HepG2 (cell line): ENCODE data around the gene IPMK. TPM values are rescaled to one million over a fixed set of nuclear protein-coding genes. Genes with fewer than 3 reads are reported as not detected.

Experiments used
- ATAC-seq: fragments of 200-7000 bp; cut with Tn5 transposase; 3 replicates; pipeline ENCODE4 v1.9.1; 2020; ENCODE audit warnings: mild to moderate bottlenecking, moderate library complexity
- BruUV-seq: library from RNA; stranded (reverse); fragments of 400-500 nt; replicated peaks from 2 replicates; lab custom pipeline; 2021; lab: Mats Ljungman, UMichigan
- CTCF ChIA-PET: fragments of 300-600 bp; formaldehyde crosslinking; extraction: SDS; loops from one replicate; lab custom pipeline; 2021; ENCODE audit warnings: low total read pairs, inconsistent platforms, low intra/inter-chr PET ratio; lab: Yijun Ruan, JAX
- POLR2A ChIA-PET: fragments of 350-600 bp; sonication (Branson Sonifier 250); formaldehyde crosslinking; loops from one replicate; lab custom pipeline; 2020; ENCODE audit warnings: antibody characterized with exemption, inconsistent platforms; lab: Yijun Ruan, JAX
- DNase-seq: peaks from one replicate; pipeline ENCODE4 v3.0.0-alpha.2; 2015; ENCODE audit warnings: low spot score
- FAIRE-seq: peaks from 3 replicates; lab custom pipeline; 2011; peaks lifted over from hg19 to GRCh38; lab: Jason Lieb, UNC
- H2AFZ ChIP-seq: one replicate; pipeline ENCODE4 v1.6.1; 2011; ENCODE audit warnings: low read length, inconsistent platforms
- H3K27ac ChIP-seq: fragments of 300-600 bp; 3 replicates; pipeline ENCODE4 v1.8.0; 2011; ENCODE audit warnings: mixed run types, mild to moderate bottlenecking, mixed read lengths, low read length, inconsistent platforms; ENCODE audit not compliant: insufficient read depth; ENCODE audit errors: extremely low read length
- H3K27me3 ChIP-seq, 2 experiments: fragments of 200-600 bp in 1 of 2; 2 replicates in 1 of 2; 3 replicates in 1 of 2; pipeline versions ENCODE4 v1.6.0 to v1.8.0; 2011; ENCODE audit warnings: low read length in 2 of 2, mild to moderate bottlenecking in 2 of 2, moderate library complexity in 2 of 2, inconsistent platforms in 1 of 2; ENCODE audit not compliant: insufficient read depth in 2 of 2, control insufficient read depth in 1 of 2
- H3K36me3 ChIP-seq, 2 experiments: fragments of 200-600 bp in 1 of 2; replicated peaks in 1 of 2; 2 replicates in 1 of 2; 3 replicates in 1 of 2; pipeline versions ENCODE4 v1.5.1 to v1.8.0; 2011; ENCODE audit warnings: low read length in 2 of 2, inconsistent platforms in 1 of 2; ENCODE audit not compliant: insufficient read depth in 2 of 2, control insufficient read depth in 1 of 2
- H3K4me1 ChIP-seq: 2 replicates; pipeline ENCODE4 v1.5.1; 2012; ENCODE audit warnings: low read length, inconsistent platforms; ENCODE audit not compliant: insufficient read depth
- H3K4me2 ChIP-seq: 2 replicates; pipeline ENCODE4 v1.6.0; 2011; ENCODE audit warnings: low read depth, low read length, inconsistent platforms
- H3K4me3 ChIP-seq, 3 experiments: fragments of 200-600 bp in 1 of 3; sonication (generic), shearing (Covaris generic) in 1 of 3; replicated peaks in 1 of 3; 2 replicates each; pipeline ENCODE4 v1.5.1; 2011 to 2016; ENCODE audit warnings: low read length in 3 of 3, inconsistent platforms in 2 of 3, low read depth in 2 of 3, mild to moderate bottlenecking in 2 of 3, control low read depth in 1 of 3, mixed read lengths in 1 of 3; ENCODE audit not compliant: insufficient read depth in 1 of 3
- H3K79me2 ChIP-seq: one replicate; pipeline ENCODE4 v1.6.1; 2011; ENCODE audit warnings: low read length, inconsistent platforms; ENCODE audit not compliant: insufficient read depth
- H3K9ac ChIP-seq: 2 replicates; pipeline ENCODE4 v1.6.0; 2011; ENCODE audit warnings: mild to moderate bottlenecking, low read depth, low read length, inconsistent platforms; ENCODE audit not compliant: insufficient read depth
- H3K9me3 ChIP-seq: 2 replicates; pipeline ENCODE4 v1.5.1; 2012; ENCODE audit warnings: mild to moderate bottlenecking, low read length
- H4K20me1 ChIP-seq: 2 replicates; pipeline ENCODE4 v1.6.0; 2011; ENCODE audit warnings: inconsistent platforms, mild to moderate bottlenecking, low read length, moderate library complexity; ENCODE audit not compliant: insufficient read depth
- ATF5 ChIP-seq: sonication (generic); formaldehyde crosslinking; IDR thresholded peaks from 2 replicates; pipeline ENCODE4 v1.4.0; 2020; ENCODE audit warnings: mild to moderate bottlenecking, low read depth, missing genetic modification reagents
- BCL3 ChIP-seq: sonication (generic); formaldehyde crosslinking; IDR thresholded peaks from 2 replicates; pipeline ENCODE4 v1.5.1; 2020; ENCODE audit warnings: mild to moderate bottlenecking, missing genetic modification reagents, moderate library complexity
- CREM ChIP-seq, 2 experiments: sonication (generic) in 1 of 2; formaldehyde crosslinking in 1 of 2; IDR thresholded peaks; 2 replicates each; pipeline versions ENCODE4 v1.4.0 to v1.6.1; 2016 to 2020; ENCODE audit warnings: antibody characterized with exemption in 1 of 2, mild to moderate bottlenecking in 1 of 2, missing genetic modification reagents in 1 of 2
- FOSL1 ChIP-seq: sonication (generic); formaldehyde crosslinking; IDR thresholded peaks from 2 replicates; pipeline ENCODE4 v1.9.0; 2021; ENCODE audit warnings: missing genetic modification reagents, borderline replicate concordance
- GABPB1 ChIP-seq: IDR thresholded peaks from 2 replicates; pipeline ENCODE4 v1.6.1; 2016; ENCODE audit warnings: mild to moderate bottlenecking, missing genetic modification reagents, moderate library complexity, missing compliant biosample characterization
- GATAD2A ChIP-seq: IDR thresholded peaks from 2 replicates; pipeline ENCODE4 v1.6.1; 2016
- HMG20B ChIP-seq: conservative IDR thresholded peaks from 2 replicates; pipeline ENCODE4 v1.6.1; 2016; ENCODE audit warnings: missing genetic modification reagents, missing compliant biosample characterization
- HMGA1 ChIP-seq: sonication (generic); formaldehyde crosslinking; conservative IDR thresholded peaks from 2 replicates; pipeline ENCODE4 v1.4.0; 2020; ENCODE audit warnings: missing genetic modification reagents
- MYNN ChIP-seq: sonication (generic); formaldehyde crosslinking; IDR thresholded peaks from 2 replicates; pipeline ENCODE4 v1.4.0; 2020; ENCODE audit warnings: mild to moderate bottlenecking, low read depth, missing genetic modification reagents
- NFE2L2 ChIP-seq: fragments of 150-350 bp; IDR thresholded peaks from 2 replicates; pipeline ENCODE4 v1.6.1; 2014; ENCODE audit warnings: low read length
- SOX6 ChIP-seq, 2 experiments: fragments of 450-650 bp in 1 of 2; sonication (generic) in 1 of 2; formaldehyde crosslinking in 1 of 2; IDR thresholded peaks; 2 replicates each; pipeline versions ENCODE4 v1.4.0 to v1.6.1; 2017 to 2020; ENCODE audit warnings: antibody characterized with exemption in 1 of 2, mild to moderate bottlenecking in 1 of 2, missing genetic modification reagents in 1 of 2
- THAP7 ChIP-seq: sonication (generic); formaldehyde crosslinking; IDR thresholded peaks from 2 replicates; pipeline ENCODE4 v1.8.1; 2023; ENCODE audit warnings: mild to moderate bottlenecking, missing genetic modification reagents
- YY1 ChIP-seq: IDR thresholded peaks from 2 replicates; pipeline ENCODE4 v1.6.1; 2011; ENCODE audit warnings: low read length, low read depth, moderate library complexity, mild to moderate bottlenecking; ENCODE audit not compliant: insufficient read depth, insufficient replicate concordance
- ZBTB20 ChIP-seq: sonication (generic); formaldehyde crosslinking; IDR thresholded peaks from 2 replicates; pipeline ENCODE4 v1.8.1; 2023; ENCODE audit warnings: missing genetic modification reagents, low read depth, mild to moderate bottlenecking, borderline replicate concordance
- ZMYM2 ChIP-seq: sonication (generic); formaldehyde crosslinking; IDR thresholded peaks from 2 replicates; pipeline ENCODE4 v1.8.0; 2022; ENCODE audit warnings: mild to moderate bottlenecking, missing genetic modification reagents
- ZNF253 ChIP-seq: sonication (generic); formaldehyde crosslinking; IDR thresholded peaks from 2 replicates; pipeline ENCODE4 v1.8.0; 2022; ENCODE audit warnings: mild to moderate bottlenecking, missing genetic modification reagents, borderline replicate concordance
- ZNF512B ChIP-seq: sonication (generic); formaldehyde crosslinking; IDR thresholded peaks from 2 replicates; pipeline ENCODE4 v1.5.1; 2020; ENCODE audit warnings: missing genetic modification reagents, mild to moderate bottlenecking, borderline replicate concordance
- ZNF549 ChIP-seq: sonication (generic); formaldehyde crosslinking; IDR thresholded peaks from 2 replicates; pipeline ENCODE4 v1.5.0; 2020; ENCODE audit warnings: missing genetic modification reagents
- ZNF572 ChIP-seq: sonication (generic); formaldehyde crosslinking; IDR thresholded peaks from 2 replicates; pipeline ENCODE4 v1.5.1; 2020; ENCODE audit warnings: mild to moderate bottlenecking, missing genetic modification reagents
- WGBS: methylation state at CpG from one replicate; pipeline ENCODE4 v1.1.6; 2017; ENCODE audit warnings: low lambda C conversion rate; 5-methylcytosine and 5-hydroxymethylcytosine counted together
- in situ Hi-C: cut with HindIII; loops from 2 replicates; pipeline ENCODE4 v1.10.0; 2017; ENCODE audit warnings: low pct_unique_long_range_greater_than_20kb; ENCODE audit not compliant: extremely low pct_ligation_motif_present
- intact Hi-C: fragments of 100-400 bp; cut with micrococcal nuclease; formaldehyde crosslinking; loops from one replicate; pipeline ENCODE4 v1.10.0; 2022; ENCODE audit not compliant: unreplicated experiment
- polyA plus RNA-seq, 8 experiments: library from polyadenylated mRNA; depleted of rRNA in 3 of 8; stranded (reverse) in 7 of 8; unstranded in 1 of 8; fragments of >200 nt; fragmentation: Illumina TruSeq in 4 of 8; extraction: Trizol in 4 of 8; gene quantifications; 2 replicates each; pipeline versions ENCODE4 v1.2.1 to v1.2.3, GENCODE V29; 2011 to 2016; ENCODE audit warnings: low read depth in 4 of 8, missing spikeins in 1 of 8, mixed read lengths in 1 of 8; ENCODE audit not compliant: insufficient read depth in 1 of 8
- total RNA-seq, 5 experiments: library from RNA; depleted of rRNA; stranded (reverse); fragments of >200 nt; fragmentation: Illumina TruSeq; extraction: Trizol; gene quantifications; 2 replicates each; pipeline ENCODE4 v1.2.3, GENCODE V29; 2016; ENCODE audit warnings: low read depth in 1 of 5

Gene IPMK
- total and polyA plus RNA-seq, 2 of the 13 experiments (the other 11 are each of a cell fraction or from before 2014, with no cell fraction given): 2.7 to 3.9 TPM

- DNase-seq (peak; percentile 79), ATAC-seq (peak; percentile 99), FAIRE-seq (peak; percentile 55)
- ChIA-PET CTCF (no interaction called here), POLR2A (interaction anchor here (0.6 to 1.2 kb wide), 3 partner anchors 79 to 163 kb away, joined by 3 to 9 read pairs (median 3); partner anchors contain the start of gene TFAM)
- H3K36me3 ChIP-seq: no peaks in the 10 kb centered on the region
- in situ Hi-C loops (loop anchor here (10.0 kb wide), 1 partner anchor 209 kb away; the partner anchor contains the start of gene BICC1), intact Hi-C loops (loop anchor here (10.0 kb wide), 1 partner anchor 339 kb away; no protein-coding TSS in a partner anchor)
- no TSS peak for BruUV-seq
- H2AFZ ChIP-seq: no peak overlapping the region
- H3K27me3 ChIP-seq: no peaks in the 10 kb centered on the region
- H3K4me2 ChIP-seq: peak overlapping the region; percentile 30
- no peaks in the 10 kb centered on the region for H4K20me1 ChIP-seq
- no peaks in the 10 kb centered on the region for H3K79me2 ChIP-seq
- H3K9me3 ChIP-seq: no peaks in the 10 kb centered on the region
- no peak overlapping the region for H3K27ac ChIP-seq
- peaks cover 34% of the 10 kb centered on the region for H3K4me1 ChIP-seq
- no peak overlapping the region for H3K4me3 ChIP-seq
- no peak overlapping the region for H3K9ac ChIP-seq
- WGBS: 0% methylated on average over 4 of the region's 4 CpGs
- TF ChIP-seq ZNF572 (no peak), GATAD2A (CRISPR knock-in tag) (peak; percentile 36; the same call in 1 of the 2 replicates), SOX6 (IDR thresholded peaks at IDR 0.05) (no peak), SOX6 (CRISPR knock-in tag; IDR thresholded peaks at IDR 0.05) (0 out of 2 replicates have a peak, but pooled peaks have one; percentile 11), ZNF253 (no peak), ZBTB20 (CRISPR knock-in tag) (no peak), ATF5 (no peak), FOSL1 (no peak), THAP7 (no peak), CREM (IDR thresholded peaks at IDR 0.05) (no peak; the same call in 1 of the 2 replicates), CREM (CRISPR knock-in tag; IDR thresholded peaks at IDR 0.05) (no peak), GABPB1 (no peak), ZNF512B (CRISPR knock-in tag) (no peak), MYNN (CRISPR knock-in tag) (no peak), ZMYM2 (CRISPR knock-in tag) (0 out of 2 replicates have a peak, but pooled peaks have one; percentile 16), NFE2L2 (no peak), YY1 (no peak), BCL3 (CRISPR knock-in tag) (no peak), HMG20B (CRISPR knock-in tag) (no peak), HMGA1 (CRISPR knock-in tag) (no peak), ZNF549 (CRISPR knock-in tag) (no peak)
These were observed 38.1 kb upstream of the IPMK start for GRCh38 chr10:58305821-58306220.
